NCI-H82 (cell line): ENCODE measurements around the gene BCL2L13.
A peak's percentile ranks its signal among the peaks of the same experiment; 100 is the strongest.

Experiments used
- DNase-seq: peaks from one replicate; lab custom pipeline; 2025; lab: John Stamatoyannopoulos, UW

The BCL2L13 gene

DNA sequence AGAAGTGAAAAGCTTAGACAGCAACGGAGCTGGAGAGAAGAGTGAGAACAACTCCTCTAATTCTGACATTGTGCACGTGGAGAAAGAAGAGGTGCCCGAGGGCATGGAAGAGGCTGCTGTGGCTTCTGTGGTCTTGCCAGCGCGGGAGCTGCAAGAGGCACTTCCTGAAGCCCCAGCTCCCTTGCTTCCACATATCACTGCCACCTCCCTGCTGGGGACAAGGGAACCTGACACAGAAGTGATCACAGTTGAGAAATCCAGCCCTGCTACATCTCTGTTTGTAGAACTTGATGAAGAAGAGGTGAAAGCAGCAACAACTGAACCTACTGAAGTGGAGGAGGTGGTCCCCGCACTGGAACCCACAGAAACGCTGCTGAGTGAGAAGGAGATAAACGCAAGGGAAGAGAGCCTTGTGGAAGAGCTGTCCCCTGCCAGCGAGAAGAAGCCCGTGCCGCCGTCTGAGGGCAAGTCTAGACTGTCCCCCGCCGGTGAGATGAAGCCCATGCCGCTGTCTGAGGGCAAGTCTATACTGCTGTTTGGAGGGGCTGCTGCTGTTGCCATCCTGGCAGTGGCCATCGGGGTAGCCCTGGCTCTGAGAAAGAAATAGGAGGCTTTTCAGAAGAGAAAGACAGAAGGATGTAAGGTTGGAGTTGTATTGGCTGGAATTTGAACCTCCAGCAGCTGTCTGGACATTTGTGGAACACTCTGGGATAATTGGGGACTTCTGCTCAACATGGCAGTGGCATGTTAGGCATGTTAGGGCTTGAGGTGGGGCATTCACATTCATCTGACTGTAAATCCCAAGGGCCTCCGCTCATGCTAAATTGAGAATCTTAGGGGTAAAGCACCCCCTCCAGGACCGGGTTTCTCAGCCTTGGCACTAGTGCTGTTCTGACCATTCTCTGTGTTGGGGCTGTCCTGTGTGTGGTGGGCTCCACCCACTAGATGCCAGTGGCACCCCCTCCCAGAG, 88.7 kb downstream of the BCL2L13 start:
- no peak for DNase-seq

DNA sequence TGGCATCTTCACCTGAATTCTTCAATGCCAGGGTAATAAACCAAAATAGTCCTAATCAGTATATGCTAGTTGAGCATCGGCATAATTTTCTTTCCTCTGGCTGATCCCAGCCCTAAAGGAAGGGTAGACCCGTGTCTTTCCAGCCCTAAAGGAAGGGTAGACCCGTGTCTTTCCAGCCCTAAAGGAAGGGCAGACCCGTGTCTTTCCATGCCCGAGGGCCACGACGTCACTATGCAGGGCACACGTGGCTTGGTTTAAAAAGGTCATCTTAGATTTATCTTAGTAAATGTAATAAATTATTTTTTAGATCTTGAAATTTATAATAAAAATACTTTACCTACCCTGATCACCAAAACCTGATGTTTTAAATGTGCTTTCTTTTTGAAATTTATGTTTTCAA, 90.2 kb downstream of the BCL2L13 start:
- no peak for DNase-seq

DNA sequence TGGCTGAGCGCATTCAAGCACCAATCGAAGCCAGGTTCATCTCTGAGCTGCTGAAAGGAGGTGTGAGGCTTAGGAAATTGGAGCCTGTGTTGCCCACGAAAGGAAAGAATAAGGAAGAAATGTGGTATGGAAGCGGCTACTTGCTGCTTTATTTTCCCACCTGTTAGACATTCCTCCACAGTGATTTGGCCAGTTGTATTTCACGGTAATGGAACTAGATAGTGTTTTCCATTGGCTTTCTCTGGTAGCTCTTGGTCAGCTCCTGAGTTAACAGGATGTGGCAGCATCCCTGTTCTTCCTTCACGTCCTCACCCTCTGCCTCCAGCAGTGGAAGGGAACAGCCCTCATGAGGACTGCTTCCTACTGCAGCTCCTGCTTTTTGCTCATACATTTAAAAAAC, 91.0 kb downstream of the BCL2L13 start:
- no peak for DNase-seq

DNA sequence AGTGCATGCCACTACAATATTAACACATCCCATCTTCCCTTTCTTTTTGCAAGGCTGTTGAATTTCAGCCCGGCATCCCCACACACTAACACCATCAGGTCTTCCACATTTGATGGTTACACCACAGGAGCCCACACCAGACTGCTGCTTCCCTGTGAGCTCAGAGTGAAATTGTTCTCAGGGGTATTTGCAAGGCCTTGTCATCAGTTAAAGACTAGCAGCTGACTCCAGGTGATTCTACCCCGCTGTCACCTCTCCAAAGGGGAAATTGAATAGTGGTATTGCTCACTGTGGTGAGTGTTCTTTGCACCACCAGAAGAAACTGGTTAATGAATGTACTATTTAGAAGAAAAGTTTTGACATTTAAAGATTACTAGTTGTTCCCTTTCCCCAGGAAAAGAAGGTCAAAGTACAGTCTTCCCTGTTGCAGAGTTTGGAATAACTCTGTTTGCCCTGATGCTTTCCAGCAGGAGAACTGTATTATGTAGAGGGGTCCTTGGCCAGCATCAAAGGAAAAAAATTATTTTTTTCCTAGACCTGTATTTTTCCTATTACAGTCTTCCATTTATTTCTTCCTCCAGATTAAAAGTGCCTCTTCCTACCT, 93.8 kb downstream of the BCL2L13 start:
- no peak for DNase-seq

DNA sequence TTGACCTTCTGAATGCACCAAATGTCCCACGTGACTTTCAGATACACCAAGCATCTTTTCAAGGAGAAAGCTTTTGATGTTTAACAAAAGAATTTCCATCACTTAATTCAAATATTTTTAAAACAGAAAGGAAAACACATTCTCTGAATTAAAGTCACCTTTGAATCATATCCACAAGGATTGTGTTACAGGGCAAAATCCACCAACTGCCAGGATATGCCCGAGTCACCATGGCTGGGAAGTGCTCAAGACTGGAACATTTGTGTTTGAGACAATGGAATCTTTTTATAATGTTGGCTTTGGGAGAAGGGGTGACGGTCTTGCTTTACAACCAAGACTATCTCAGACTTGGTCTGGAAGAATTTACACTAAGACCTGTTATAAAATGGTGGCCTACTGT, 94.9 kb downstream of the BCL2L13 start:
- DNase-seq = no peak

DNA sequence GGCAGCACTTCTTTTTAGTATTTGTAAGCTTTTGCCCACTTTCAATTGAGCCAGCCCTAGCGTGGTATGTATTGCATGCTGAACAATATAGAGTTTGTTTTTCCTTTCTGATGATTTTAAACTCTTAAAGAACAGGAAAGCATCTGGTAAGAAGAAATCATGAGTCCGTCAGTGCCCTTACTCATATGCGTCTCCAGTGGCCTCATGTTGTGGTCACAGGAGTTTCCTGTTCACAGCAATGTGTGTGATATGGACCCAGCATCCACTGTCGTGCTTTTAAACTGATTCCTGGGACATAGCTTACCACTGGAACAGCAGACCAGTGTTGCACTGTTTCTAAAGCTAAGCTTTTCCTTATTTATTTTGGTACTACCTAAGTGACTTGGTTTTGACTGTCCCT, 95.6 kb downstream of the BCL2L13 start:
- no peak for DNase-seq

DNA sequence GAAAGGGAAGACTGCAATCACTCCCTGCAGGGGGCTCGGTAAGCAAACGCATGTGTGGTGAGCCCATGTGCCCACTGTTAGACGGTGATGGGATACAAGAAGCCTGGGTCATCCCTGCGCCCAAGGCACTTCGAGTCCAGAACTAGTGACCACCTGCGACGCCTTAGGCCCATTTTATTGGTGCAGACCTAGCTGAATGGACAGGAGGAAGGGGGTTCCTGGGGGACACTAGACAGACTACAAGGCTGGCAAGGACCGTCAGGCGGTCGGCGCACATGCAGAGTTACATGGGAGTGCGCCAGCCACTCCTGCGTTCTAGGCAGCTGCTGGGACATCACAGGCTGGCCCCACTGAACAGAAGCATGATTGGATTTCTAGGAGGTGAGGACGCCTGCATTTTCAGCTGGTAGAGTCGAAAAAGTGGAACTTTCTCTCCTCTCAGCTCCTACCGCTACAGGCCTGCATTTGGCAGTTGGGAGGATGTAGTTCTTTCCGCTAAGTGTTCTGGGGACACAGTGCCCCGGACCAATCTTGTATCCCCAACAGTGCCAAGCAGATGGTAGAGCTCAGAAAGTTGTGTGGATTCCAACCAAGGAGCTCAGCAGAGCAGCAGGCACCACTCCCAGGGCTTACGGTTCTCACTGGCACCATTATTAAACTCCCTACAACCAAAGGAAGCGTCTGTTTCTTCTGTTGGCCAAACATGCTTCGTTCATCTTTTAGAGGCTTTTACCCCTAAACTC, 100.0 kb downstream of the BCL2L13 start:
- DNase-seq = no peak

DNA sequence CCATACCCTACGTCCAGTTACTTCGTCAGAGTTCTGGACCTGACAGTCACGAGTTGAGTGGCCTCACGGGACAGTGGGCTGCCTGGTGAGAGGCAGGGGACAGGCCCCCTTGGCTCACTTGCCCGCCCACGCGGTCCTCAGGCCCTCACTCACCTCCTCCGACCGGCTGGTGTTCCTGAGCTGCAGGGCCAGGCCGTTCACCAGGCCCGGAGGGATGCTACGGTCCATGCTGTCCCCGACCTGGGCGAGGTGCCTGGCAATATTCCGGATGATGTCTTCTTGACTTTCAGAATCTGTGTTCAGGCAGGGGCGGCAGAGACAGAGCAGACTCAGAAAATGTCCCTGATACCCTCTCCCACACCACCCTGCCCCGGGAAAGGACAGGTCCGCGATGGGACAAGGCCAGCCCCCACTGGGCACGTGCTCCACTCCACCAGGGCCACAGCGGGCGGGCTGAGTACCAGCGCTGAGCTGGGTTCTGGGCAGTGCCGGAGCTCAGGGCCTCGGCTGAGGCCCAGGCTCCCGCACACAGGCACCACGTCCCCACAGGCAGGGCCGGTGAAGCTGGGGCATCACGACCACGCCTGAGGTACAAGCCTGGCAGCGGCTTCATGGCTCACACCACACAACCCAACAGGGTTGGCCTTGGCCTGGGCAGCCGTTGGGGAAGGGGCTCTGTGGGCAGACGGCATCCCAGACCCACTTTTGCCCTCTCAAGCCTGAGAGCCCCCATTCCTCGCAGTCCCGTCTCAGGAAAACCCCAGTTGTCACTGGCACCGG, 100.8 kb downstream of the BCL2L13 start:
- no peak for DNase-seq

DNA sequence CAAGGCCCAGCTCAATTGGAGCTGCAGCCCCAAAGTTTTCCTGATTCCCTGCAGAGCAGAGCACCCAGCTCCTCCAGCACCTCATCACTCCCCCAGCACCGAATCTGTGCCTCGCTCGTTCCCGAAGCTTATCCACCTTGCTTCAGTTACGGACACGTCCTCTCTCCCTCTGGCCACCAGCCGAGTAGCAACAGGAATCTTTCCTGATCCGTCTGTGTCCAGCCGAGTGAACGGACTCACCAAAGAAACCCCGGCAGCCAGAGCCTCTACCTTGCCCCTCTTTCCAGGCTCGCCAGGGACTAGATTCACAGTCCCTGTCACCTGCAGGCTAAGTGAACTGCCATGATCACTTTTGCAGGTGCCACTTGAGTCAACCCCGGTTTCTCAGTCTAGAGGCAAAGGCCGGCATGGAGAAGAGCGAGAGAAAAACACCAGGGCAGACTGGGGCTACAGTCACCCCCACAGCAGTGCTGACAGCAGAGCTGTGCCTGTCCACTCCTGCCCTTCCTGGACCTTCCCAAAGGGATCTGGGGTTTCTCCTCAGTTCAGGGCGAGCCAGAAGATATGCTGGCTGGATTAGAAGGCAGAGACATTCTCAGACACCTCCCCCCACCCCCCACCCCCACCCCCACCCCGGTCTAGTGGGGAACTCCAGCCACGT, 103.4 kb downstream of the BCL2L13 start:
- DNase-seq = no peak

DNA sequence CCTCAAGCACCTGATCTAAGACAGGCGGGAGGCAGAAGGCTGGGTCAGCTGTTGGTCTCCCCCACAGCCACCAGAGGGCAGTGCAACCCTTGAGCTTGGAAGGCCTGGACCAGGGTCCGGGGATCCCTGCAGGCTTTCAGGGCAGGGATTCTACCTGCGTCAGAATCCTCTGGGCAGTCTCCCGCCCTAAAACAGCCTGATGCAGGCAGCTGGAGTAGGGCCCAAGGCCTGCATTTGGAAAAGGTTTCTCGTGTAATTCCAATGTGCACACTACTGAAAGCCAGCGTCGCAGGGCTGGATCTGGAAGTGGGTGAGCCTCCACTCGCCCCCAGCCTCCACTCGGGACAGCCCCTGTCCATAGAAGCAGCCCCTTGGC, 104.0 kb downstream of the BCL2L13 start:
- DNase-seq = peak; percentile 83

DNA sequence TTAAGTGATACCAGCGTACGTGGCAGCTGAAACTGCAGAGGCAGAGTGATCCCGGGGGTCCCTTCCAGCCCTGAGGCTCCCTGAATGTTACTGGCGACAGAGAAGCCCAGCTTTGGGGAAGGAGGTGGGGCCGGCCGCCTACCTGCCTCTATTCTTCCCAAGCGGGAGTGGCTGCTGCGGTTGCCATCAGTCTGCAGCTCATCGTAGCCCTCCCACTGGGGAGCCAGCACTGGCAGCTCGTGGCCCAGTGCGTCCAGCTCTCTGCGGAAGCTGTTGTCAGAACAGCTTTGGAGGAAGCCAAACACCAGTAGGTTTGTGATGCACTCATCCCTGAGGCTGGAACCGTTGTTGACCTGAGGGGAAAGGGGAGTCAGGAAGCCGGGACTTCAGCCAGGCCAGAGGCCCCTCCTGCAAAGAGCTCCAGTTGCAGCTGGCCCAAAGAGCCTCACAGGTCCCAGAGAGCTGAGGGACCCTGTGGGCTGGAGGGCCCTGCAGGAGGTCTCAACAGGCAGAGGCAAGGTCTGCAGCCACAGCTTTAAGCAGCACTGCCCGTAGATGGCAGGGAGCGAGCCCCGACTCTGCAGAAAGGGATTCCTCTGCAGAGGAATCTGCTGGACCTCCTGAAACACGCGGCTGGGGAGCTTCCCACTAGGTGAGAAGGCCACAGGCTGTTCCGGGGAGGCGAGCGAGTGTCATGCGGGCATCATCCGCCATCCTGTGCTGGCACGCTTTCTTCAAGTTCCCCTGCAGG, 105.3 kb downstream of the BCL2L13 start:
- no peak for DNase-seq

DNA sequence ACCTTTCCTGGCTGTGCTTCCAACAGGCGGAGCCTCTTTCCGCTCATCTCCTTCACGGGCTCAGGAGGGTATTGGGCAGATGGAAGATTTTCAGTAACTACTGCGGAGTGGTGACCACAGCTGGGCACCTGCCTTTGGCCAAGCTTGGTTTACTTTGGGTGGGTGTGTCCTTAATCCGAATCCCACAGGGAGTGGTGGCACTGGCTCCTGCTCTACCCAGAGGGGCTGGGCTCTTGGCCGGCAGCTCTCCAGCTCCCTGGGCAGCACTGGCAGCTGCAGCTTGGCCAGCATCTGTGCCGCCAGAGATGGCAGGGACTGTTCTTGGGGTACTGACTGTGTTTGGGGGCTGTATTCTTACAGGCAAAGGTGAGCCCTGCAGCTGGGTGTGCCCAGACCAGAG, 105.9 kb downstream of the BCL2L13 start:
- DNase-seq = no peak

DNA sequence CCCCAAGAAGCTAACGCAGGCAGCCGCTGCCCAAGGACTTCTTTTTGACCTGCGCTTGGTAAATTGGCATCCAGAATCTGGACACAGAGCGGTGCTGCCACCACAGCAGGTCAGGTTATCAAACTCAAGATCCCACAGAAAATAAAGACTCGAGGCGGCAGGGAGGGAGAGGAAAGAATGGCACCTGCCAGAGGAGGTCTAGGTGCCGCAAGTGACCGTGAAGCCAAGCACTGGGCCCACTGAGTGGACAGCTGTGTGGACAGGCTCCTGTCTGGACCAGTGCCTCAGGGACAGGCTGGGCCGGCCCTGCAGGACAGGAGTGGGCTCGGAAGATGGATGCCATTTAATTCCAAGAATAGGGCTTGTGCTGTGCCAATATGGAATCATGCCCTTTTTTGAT, 108.4 kb downstream of the BCL2L13 start:
- DNase-seq = no peak

DNA sequence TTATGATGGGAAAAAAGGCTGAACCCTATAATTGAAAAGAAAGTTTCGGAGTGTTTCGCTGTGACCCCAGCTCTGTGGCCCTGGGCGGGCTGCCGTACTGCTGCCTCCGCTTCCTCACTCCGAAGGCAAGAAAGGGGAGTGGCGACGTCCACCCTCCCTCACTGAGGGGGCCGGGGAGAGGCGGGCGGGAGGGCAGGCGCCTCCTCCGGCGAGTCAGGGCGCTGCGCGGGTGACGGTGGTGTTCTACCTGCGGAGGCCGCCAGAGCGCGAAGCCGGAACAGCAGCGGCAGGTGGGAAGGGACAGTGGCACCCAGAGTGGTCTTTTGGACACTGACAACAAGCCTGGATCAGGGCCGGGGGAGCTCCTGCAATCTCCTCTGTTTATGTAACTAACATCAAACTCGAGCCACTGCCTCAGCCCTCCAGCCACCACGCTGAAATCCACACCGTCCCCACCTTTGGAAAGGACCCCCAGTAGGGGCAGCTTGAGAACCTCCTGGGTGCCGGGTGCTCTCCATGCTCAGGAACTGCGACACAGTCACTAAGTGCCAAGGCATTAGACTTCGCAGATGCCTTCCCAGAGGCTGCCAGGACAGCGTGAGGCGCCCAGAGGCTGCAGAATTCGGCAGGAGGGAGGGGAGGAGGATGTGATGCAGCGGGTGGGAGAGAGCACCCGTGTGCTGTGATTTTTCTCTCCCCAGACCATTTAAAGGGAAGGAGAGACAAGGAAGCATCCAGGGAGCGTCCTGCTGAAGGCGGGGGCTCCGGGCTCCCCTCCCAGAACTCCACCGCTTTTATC, 110.2 kb downstream of the BCL2L13 start:
- DNase-seq = no peak

DNA sequence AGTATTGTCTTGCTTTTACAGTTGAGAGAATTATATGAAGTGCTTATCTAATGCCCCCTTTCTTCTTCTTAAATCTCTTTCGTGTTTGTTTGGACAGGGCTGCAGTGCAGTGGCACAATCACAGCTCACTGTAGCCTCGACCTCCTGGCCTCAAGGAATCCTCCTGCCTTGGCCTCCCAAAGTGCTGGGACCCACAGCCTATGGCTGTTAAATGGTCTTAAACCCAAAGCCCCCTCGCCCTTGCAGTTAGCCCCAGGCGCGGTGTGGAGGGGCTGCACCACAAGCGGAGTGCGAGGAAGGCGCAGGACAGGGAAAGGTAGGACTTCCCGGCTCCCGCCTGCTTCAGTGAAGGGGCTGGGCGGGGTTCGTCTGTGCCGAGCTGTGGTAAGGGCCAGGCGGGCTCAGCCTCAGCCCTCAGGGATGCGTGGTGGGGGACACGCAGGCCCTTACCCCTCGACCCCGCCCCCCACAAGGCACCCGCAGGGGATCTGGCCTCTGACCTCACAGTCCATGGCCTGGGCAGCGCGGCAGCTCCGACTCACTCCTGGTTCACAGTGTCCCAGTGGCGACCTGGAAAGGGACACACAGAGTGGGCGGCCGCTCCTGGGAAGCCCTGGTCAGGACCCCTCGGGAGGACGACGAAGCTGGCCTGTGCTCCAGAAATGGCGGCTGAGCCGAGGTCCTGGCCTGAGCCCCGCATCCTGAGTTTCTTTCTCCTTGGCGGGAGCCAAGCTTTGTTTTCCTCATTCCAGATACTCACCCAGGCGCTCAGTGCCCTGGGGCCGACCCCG, 111.2 kb downstream of the BCL2L13 start:
- DNase-seq = no peak

DNA sequence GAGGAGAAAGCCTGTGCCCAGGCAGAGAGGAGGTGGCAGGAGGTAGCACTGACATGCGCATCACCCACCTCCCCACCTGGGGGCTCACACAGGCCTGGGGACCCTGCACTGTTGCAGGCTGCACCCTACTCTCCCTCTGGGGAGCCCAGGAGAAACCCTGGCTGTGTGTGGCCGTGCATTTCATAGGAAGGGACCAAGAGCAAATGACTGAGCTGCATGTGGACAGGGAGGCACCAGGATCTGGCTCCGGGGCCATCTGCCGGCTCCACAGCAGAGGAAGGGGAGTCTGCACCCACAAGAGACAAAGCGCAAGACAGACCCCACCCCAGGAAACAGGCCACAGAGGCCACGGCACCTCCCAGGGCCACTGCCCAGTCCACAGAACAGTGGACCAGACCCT, 113.0 kb downstream of the BCL2L13 start:
- DNase-seq = no peak

DNA sequence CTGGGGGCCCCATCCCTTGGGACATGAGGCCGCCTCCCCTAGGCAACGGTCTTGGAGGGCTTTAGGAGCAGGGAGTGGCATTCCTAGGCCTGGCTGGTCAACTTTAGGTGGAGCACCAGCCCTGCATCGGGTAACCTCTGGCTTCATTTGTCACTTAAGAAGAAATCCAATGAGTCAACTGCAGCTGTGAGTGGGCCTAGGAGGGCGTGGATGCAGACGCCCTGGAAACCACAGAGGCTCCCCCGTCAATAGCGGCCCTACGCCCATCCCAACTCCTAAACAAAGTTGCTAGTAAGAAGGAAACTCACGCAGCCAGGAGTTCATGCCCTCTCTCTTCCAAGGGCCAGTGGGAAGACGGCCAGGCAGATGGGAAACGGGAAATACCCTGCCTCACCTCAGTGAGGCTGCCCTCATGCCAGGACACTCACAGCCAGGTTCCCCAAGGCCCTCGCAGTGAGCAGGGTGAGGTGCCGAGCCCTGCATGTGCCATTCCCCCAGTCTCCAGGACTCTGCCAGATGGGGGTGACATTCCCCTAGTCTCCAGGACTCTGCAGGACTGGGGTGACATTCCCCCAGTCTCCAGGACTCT, 114.9 kb downstream of the BCL2L13 start:
- no peak for DNase-seq

DNA sequence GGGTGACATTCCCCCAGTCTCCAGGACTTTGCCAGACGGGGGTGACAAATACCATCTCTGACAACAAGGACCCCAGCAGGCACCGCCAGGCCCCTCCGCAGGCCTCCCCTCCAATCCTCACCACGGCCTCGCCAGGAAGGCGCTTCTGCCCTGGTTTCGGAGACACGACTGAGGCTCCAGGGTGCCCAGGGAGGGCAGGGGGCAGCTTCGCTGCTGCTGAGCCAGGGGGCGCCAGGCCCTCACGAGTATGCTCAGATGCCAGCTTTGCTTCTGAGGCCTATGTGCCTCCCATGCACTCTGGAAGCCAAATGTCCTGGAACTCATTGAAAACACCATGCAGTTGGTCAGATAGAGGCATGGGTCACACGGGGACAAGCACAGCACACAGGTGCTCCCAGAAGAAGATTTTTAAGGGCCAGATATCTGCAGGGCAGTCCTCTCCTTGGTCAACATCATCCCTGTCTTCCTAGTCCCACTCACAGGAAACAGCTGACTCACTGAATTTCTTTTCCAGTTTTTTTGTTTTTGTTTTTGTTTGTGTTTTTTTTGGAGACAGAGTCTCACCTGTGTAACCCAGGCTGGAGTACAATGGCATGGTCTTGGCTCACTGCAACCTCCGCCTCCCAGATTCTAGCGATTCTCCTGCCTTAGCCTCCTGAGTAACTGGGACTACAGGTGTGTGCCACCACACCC, 115.8 kb downstream of the BCL2L13 start:
- DNase-seq = no peak
